WTC11 (cell line): ENCODE data around the gene SLC26A2. TPM values are rescaled to one million over a fixed set of nuclear protein-coding genes. Genes with fewer than 3 reads are reported as not detected.

ENCODE experiments used
- ATAC-seq: fragments of 200-7000 bp; cut with Tn5 transposase; 2 replicates; pipeline ENCODE4 v1.10.0; 2021; ENCODE audit warnings: mild to moderate bottlenecking, moderate library complexity
- CTCF ChIA-PET: fragments of 300-600 bp; sonication (Branson Sonifier 250); formaldehyde crosslinking; loops from one replicate; lab custom pipeline; 2021; ENCODE audit warnings: antibody characterized with exemption; lab: Charles Lee
- POLR2A ChIA-PET: fragments of 350-600 bp; sonication (Branson Sonifier 250); formaldehyde crosslinking; loops from one replicate; lab custom pipeline; 2021; ENCODE audit warnings: antibody characterized with exemption; lab: Charles Lee
- DNase-seq: peaks from one replicate; pipeline ENCODE4 v3.0.0; 2021; ENCODE audit warnings: low spot score
- H3K27ac Mint-ChIP-seq: 2 replicates; pipeline ENCODE4 v1.8.0; 2021; ENCODE audit warnings: mixed read lengths
- H3K27me3 Mint-ChIP-seq: 2 replicates; pipeline ENCODE4 v1.8.0; 2021; ENCODE audit warnings: low read depth, mild to moderate bottlenecking, moderate library complexity, mixed read lengths
- H3K36me3 Mint-ChIP-seq: 2 replicates; pipeline ENCODE4 v1.8.0; 2021; ENCODE audit warnings: mixed read lengths
- H3K4me1 Mint-ChIP-seq: 2 replicates; pipeline ENCODE4 v1.8.0; 2022; ENCODE audit warnings: mixed read lengths
- H3K4me3 Mint-ChIP-seq: 2 replicates; pipeline ENCODE4 v1.8.0; 2021; ENCODE audit warnings: mild to moderate bottlenecking, moderate library complexity, mixed read lengths
- H3K9me3 Mint-ChIP-seq: 2 replicates; pipeline ENCODE4 v1.8.0; 2021; ENCODE audit warnings: mixed read lengths
- CREM ChIP-seq: sonication (generic); formaldehyde crosslinking; IDR thresholded peaks from 2 replicates; pipeline ENCODE4 v1.8.1; 2022; ENCODE audit warnings: mild to moderate bottlenecking, missing genetic modification reagents, moderate library complexity
- E2F5 ChIP-seq: sonication (generic); formaldehyde crosslinking; IDR thresholded peaks from 2 replicates; pipeline ENCODE4 v1.8.1; 2022; ENCODE audit warnings: mild to moderate bottlenecking, moderate library complexity, missing genetic modification reagents
- ELF4 ChIP-seq: sonication (generic); formaldehyde crosslinking; IDR thresholded peaks from 2 replicates; pipeline ENCODE4 v1.8.1; 2022; ENCODE audit warnings: low read depth, mild to moderate bottlenecking, moderate library complexity, missing genetic modification reagents
- GABPB1 ChIP-seq: sonication (generic); formaldehyde crosslinking; IDR thresholded peaks from 2 replicates; pipeline ENCODE4 v1.8.1; 2023; ENCODE audit warnings: mild to moderate bottlenecking, missing genetic modification reagents
- GRHL2 ChIP-seq: fragments of 250-450 bp; sonication (Bioruptor Pico); IDR thresholded peaks from 2 replicates; pipeline ENCODE4 v1.8.0; 2022; ENCODE audit warnings: mild to moderate bottlenecking, moderate library complexity; ENCODE audit not compliant: insufficient replicate concordance, severe bottlenecking
- KAT7 ChIP-seq: sonication (generic); formaldehyde crosslinking; IDR thresholded peaks from 2 replicates; pipeline ENCODE4 v1.8.1; 2023; ENCODE audit warnings: missing genetic modification reagents, mild to moderate bottlenecking, borderline replicate concordance
- MAX ChIP-seq: sonication (generic); formaldehyde crosslinking; IDR thresholded peaks from 2 replicates; pipeline ENCODE4 v1.8.0; 2022; ENCODE audit warnings: mild to moderate bottlenecking, missing genetic modification reagents
- NFYB ChIP-seq: sonication (generic); formaldehyde crosslinking; conservative IDR thresholded peaks from 2 replicates; pipeline ENCODE4 v1.8.0; 2022; ENCODE audit warnings: low read depth, missing genetic modification reagents
- OVOL2 ChIP-seq: fragments of 250-450 bp; sonication (Bioruptor Pico); IDR thresholded peaks from 2 replicates; pipeline ENCODE4 v1.9.0; 2021; ENCODE audit warnings: mild to moderate bottlenecking, borderline replicate concordance
- PRRX2 ChIP-seq: fragments of 250-450 bp; sonication (Bioruptor Pico); IDR thresholded peaks from 2 replicates; pipeline ENCODE4 v1.8.0; 2021; ENCODE audit warnings: mild to moderate bottlenecking
- RORB ChIP-seq: fragments of 250-450 bp; sonication (Bioruptor Pico); IDR thresholded peaks from 2 replicates; pipeline ENCODE4 v1.9.0; 2021; ENCODE audit warnings: mild to moderate bottlenecking
- TEAD4 ChIP-seq: sonication (generic); formaldehyde crosslinking; IDR thresholded peaks from 2 replicates; pipeline ENCODE4 v1.8.0; 2022; ENCODE audit warnings: mild to moderate bottlenecking, missing genetic modification reagents
- TP53 ChIP-seq: sonication (generic); formaldehyde crosslinking; IDR thresholded peaks from 2 replicates; pipeline ENCODE4 v1.8.1; 2023; ENCODE audit warnings: mild to moderate bottlenecking, missing genetic modification reagents
- ZBTB43 ChIP-seq: sonication (generic); formaldehyde crosslinking; IDR thresholded peaks from 2 replicates; pipeline ENCODE4 v1.8.1; 2023; ENCODE audit warnings: mild to moderate bottlenecking, missing genetic modification reagents
- ZNF232 ChIP-seq: sonication (generic); formaldehyde crosslinking; IDR thresholded peaks from 2 replicates; pipeline ENCODE4 v1.8.0; 2022; ENCODE audit warnings: mild to moderate bottlenecking, missing genetic modification reagents
- ZNF317 ChIP-seq: sonication (generic); formaldehyde crosslinking; IDR thresholded peaks from 2 replicates; pipeline ENCODE4 v1.8.1; 2023; ENCODE audit warnings: low read depth, mild to moderate bottlenecking, moderate library complexity, missing genetic modification reagents, borderline replicate concordance
- ZNF416 ChIP-seq: fragments of 250-450 bp; sonication (Bioruptor Pico); IDR thresholded peaks from 2 replicates; pipeline ENCODE4 v1.9.0; 2021; ENCODE audit warnings: mild to moderate bottlenecking, inconsistent platforms
- ZSCAN18 ChIP-seq: fragments of 250-450 bp; sonication (Bioruptor Pico); IDR thresholded peaks from 2 replicates; pipeline ENCODE4 v2.1.2; 2022; ENCODE audit warnings: mild to moderate bottlenecking, moderate library complexity
- total RNA-seq: library from RNA; stranded (reverse); gene quantifications from 3 replicates; pipeline ENCODE4 v1.2.3, GENCODE V29; 2021
- TF ChIP-seq, protein P1 (sequence below): fragments of 250-450 bp; sonication (Bioruptor Pico); conservative IDR thresholded peaks from 2 replicates; pipeline ENCODE4 v1.9.0; 2021; ENCODE audit warnings: mild to moderate bottlenecking
- TF ChIP-seq, protein P2 (sequence below): sonication (generic); formaldehyde crosslinking; IDR thresholded peaks from 2 replicates; pipeline ENCODE4 v1.8.1; 2022; ENCODE audit warnings: low read depth, missing genetic modification reagents, borderline replicate concordance
- TF ChIP-seq, protein P3 (sequence below): sonication (generic); formaldehyde crosslinking; IDR thresholded peaks from 2 replicates; pipeline ENCODE4 v1.8.0; 2023; ENCODE audit warnings: missing genetic modification reagents
- TF ChIP-seq, protein P4 (sequence below): sonication (generic); formaldehyde crosslinking; IDR thresholded peaks from 2 replicates; pipeline ENCODE4 v1.8.0; 2022; ENCODE audit warnings: mild to moderate bottlenecking, missing genetic modification reagents

Gene SLC26A2
- total RNA-seq, 1 experiment from 2014 or later: 11.1 TPM

DNA sequence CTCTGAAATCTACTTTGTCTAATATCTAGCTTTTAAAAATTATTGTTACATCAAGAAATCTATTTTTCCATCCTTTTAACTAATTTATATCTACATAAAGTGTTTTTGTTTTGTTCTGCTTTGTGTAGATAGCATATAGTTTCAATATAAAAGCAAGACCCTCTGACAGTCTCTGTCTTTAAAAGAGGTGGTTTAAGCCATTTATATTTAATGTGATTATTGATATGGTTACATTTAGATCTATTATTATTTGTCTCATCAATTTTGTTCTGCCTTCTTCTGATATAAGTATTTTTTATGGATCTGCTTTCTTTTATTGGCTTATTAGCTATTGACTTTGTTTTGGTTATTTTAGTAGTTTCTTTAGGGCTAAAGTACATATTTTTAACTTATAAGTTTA is 56.0 kb downstream of the SLC26A2 start:
- ChIA-PET CTCF (no interaction called here), POLR2A (no interaction called here)
- no peaks in the 10 kb centered on the region for H3K27me3 Mint-ChIP-seq

GRCh38 chr5:150017226-150018005 is 56.9 kb downstream of the SLC26A2 start:
- no peaks in the 10 kb centered on the region for H3K27me3 Mint-ChIP-seq
- ATAC-seq (no peak), DNase-seq (no peak)
- H3K4me1 Mint-ChIP-seq: peaks cover 22% of the 10 kb centered on the region
- H3K36me3 Mint-ChIP-seq: peaks cover 88% of the 10 kb centered on the region
- CTCF ChIA-PET: interaction anchor here (0.6 kb wide), 1 partner anchor 58 kb away, joined by 3 read pairs; no protein-coding TSS in a partner anchor
- H3K4me3 Mint-ChIP-seq: no peak overlapping the region
- POLR2A ChIA-PET: no interaction called here
- peaks cover 16% of the 10 kb centered on the region for H3K9me3 Mint-ChIP-seq
- H3K27ac Mint-ChIP-seq: no peak overlapping the region
- no peak for TF ChIP-seq MAX (CRISPR knock-in tag)
- no peak for TF ChIP-seq E2F5 (CRISPR knock-in tag)
- TF ChIP-seq PRRX2: no peak
- TF ChIP-seq RORB (CRISPR knock-in tag): no peak
- TF ChIP-seq KAT7 (CRISPR knock-in tag): no peak

More for the DNA sequence above, 56.0 kb downstream of the SLC26A2 start:
- no peak for DNase-seq
- Mint-ChIP-seq H3K4me1 (peaks cover 14% of the 10 kb centered on the region), H3K9me3 (peaks cover 16% of the 10 kb centered on the region), H3K4me3 (no peak overlapping the region), H3K36me3 (peaks cover 89% of the 10 kb centered on the region), H3K27ac (no peak overlapping the region)
- no peak for ATAC-seq
- TF ChIP-seq, protein P1, sequence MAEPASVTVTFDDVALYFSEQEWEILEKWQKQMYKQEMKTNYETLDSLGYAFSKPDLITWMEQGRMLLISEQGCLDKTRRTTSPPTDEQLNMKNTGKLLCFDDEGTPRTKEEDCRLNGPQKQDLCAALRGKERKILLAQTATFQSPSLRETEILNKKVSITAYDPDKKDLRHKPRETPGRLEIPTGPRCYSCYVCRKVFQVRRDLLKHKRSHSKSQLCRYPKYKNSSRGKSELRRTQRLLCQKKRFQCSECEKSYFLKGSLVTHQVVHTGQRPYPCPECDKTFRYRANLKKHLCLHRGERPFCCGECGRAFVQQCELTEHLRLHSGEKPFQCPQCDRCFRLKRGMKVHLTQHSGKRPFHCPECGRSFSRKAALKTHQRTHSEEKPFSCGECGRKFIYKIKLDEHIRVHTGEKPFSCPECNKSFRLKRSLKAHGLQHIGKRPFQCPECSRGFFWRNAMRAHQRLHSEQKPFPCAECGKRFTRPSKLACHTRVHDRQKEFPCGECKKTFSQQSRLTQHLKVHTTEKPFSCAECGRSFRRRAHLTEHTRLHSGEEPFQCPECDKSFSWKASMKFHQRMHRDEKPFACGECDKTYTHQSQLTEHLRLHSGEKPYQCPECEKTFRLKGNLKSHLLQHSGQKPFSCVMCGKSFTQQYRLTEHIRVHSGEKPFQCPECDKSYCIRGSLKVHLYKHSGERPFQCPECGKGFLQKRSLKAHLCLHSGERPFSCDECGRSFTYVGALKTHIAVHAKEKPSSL (CRISPR knock-in tag): no peak
- TF ChIP-seq TEAD4 (no peak), ZNF416 (no peak), ELF4 (CRISPR knock-in tag) (no peak), ZNF232 (CRISPR knock-in tag) (no peak), TP53 (CRISPR knock-in tag) (no peak), CREM (CRISPR knock-in tag) (no peak), NFYB (no peak), GABPB1 (CRISPR knock-in tag) (no peak), ZSCAN18 (CRISPR knock-in tag) (no peak), GRHL2 (CRISPR knock-in tag) (no peak), ZBTB43 (CRISPR knock-in tag) (no peak), OVOL2 (CRISPR knock-in tag) (no peak), ZNF317 (CRISPR knock-in tag) (no peak)
- TF ChIP-seq, protein P2, sequence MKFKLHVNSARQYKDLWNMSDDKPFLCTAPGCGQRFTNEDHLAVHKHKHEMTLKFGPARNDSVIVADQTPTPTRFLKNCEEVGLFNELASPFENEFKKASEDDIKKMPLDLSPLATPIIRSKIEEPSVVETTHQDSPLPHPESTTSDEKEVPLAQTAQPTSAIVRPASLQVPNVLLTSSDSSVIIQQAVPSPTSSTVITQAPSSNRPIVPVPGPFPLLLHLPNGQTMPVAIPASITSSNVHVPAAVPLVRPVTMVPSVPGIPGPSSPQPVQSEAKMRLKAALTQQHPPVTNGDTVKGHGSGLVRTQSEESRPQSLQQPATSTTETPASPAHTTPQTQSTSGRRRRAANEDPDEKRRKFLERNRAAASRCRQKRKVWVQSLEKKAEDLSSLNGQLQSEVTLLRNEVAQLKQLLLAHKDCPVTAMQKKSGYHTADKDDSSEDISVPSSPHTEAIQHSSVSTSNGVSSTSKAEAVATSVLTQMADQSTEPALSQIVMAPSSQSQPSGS (CRISPR knock-in tag): no peak
- TF ChIP-seq, protein P3, sequence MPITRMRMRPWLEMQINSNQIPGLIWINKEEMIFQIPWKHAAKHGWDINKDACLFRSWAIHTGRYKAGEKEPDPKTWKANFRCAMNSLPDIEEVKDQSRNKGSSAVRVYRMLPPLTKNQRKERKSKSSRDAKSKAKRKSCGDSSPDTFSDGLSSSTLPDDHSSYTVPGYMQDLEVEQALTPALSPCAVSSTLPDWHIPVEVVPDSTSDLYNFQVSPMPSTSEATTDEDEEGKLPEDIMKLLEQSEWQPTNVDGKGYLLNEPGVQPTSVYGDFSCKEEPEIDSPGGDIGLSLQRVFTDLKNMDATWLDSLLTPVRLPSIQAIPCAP (CRISPR knock-in tag): no peak
- TF ChIP-seq, protein P4, sequence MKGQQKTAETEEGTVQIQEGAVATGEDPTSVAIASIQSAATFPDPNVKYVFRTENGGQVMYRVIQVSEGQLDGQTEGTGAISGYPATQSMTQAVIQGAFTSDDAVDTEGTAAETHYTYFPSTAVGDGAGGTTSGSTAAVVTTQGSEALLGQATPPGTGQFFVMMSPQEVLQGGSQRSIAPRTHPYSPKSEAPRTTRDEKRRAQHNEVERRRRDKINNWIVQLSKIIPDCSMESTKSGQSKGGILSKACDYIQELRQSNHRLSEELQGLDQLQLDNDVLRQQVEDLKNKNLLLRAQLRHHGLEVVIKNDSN (CRISPR knock-in tag): no peak
- TF ChIP-seq, all 79 proteins: peak for 0
